Measurements from ENCODE around the gene CCER1. TPM values are rescaled to one million over a fixed set of nuclear protein-coding genes. Genes with fewer than 3 reads are reported as not detected.

The CCER1 gene
- total RNA-seq, 1 experiment from 2014 or later: not detected

DNA sequence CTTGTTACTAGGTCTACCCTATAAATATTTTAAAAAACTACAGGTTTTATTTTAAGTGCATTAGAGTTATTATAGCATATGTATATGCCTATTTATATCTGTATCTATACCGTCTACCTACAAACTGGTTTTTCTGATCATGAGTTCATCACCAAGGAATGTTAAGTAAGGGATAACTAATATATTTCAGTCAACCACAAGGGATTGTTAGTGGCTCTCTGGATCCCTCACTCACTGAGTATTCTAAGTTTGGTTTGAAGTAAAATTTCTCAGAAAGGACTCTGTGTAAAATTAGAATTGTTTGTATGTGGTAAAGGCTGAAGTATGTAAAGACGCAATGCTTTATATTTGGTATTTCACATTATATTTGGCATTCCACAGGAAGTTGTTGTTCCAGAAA is 45.0 kb upstream of the CCER1 start:
- H3T11ph ChIP-seq (ENCODE audit: low read length): no peak overlapping the region
- H2BK12ac ChIP-seq (ENCODE audit: insufficient read length, low read depth, low read length): no peak overlapping the region
- H3K14ac ChIP-seq (ENCODE audit: insufficient read depth, low read length): no peak overlapping the region
- H3K9ac ChIP-seq (ENCODE audit: extremely low read depth, insufficient read length, low read length): no peak overlapping the region
- no peaks in the 10 kb centered on the region for H3K4me1 ChIP-seq (ENCODE audit: insufficient read depth, low read length)
- H3K23me2 ChIP-seq (ENCODE audit: insufficient read length, low read depth, low read length, poor library complexity, severe bottlenecking): no peaks in the 10 kb centered on the region
- no peak overlapping the region for H3K23ac ChIP-seq (ENCODE audit: insufficient read length, low read depth, low read length)
- H2AK5ac ChIP-seq (ENCODE audit: insufficient read length, low read length): no peak overlapping the region
- no peaks in the 10 kb centered on the region for H3K79me2 ChIP-seq (ENCODE audit: insufficient read depth, low read length)
- H3K4ac ChIP-seq (ENCODE audit: low read depth, low read length): no peak overlapping the region
- H2BK15ac ChIP-seq (ENCODE audit: low read depth, low read length): no peak overlapping the region
- Mint-ChIP-seq H3K9me3 (no peaks in the 10 kb centered on the region), H3K27ac (no peak overlapping the region), H3K4me3 (no peak overlapping the region), H3K4me1 (peaks cover 0 to 1% of the 10 kb centered on the region in 2 experiments; a peak in 2 of 4 replicates), H3K27me3 (ENCODE audit: low read depth) (peaks cover 8% of the 10 kb centered on the region; the same call in 1 of the 2 replicates), H3K36me3 (ENCODE audit: insufficient read depth in 1 of 3, low read depth in 3 of 3) (no peaks in the 10 kb centered on the region)
- no peak for TF ChIP-seq CTCF (conservative IDR thresholded peaks at IDR 0.05)
- no peak overlapping the region for H2AFZ ChIP-seq (ENCODE audit: low read length)
- no peak overlapping the region for H3K27ac ChIP-seq (ENCODE audit: insufficient read length, low read depth, low read length)
- WGBS (ENCODE audit: extremely low coverage, insufficient read length, low lambda C conversion rate): no CpG with 5 or more reads among the region's 2 CpGs
- H3K56ac ChIP-seq (ENCODE audit: insufficient read length, low read depth, low read length): no peak overlapping the region
- H4K5ac ChIP-seq (ENCODE audit: insufficient read length, low read depth, low read length): no peak overlapping the region
- H2BK120ac ChIP-seq (ENCODE audit: low read depth, low read length, poor library complexity, severe bottlenecking): no peak overlapping the region
- H3K27me3 ChIP-seq (ENCODE audit: insufficient read depth, low read length): no peaks in the 10 kb centered on the region
- H3K4me2 ChIP-seq (ENCODE audit: insufficient read depth, insufficient read length, low read length): no peak overlapping the region
- H4K8ac ChIP-seq (replicated peaks; ENCODE audit: insufficient read length, low read depth, low read length): no peak overlapping the region
- H2BK20ac ChIP-seq (ENCODE audit: low read depth, low read length, poor library complexity, severe bottlenecking): no peak overlapping the region
- no peak overlapping the region for H3K18ac ChIP-seq (ENCODE audit: insufficient read length, low read depth, low read length)
- H4K20me1 ChIP-seq (ENCODE audit: control insufficient read depth, insufficient read depth, insufficient read length): no peaks in the 10 kb centered on the region
- no peak for DNase-seq
- H4K91ac ChIP-seq (ENCODE audit: insufficient read length, low read depth, low read length): no peak overlapping the region
- no peaks in the 10 kb centered on the region for H3K9me3 ChIP-seq (ENCODE audit: control insufficient read depth, low read depth, low read length)
- H2BK5ac ChIP-seq (ENCODE audit: insufficient read length, low read length): no peak overlapping the region
- H3K79me1 ChIP-seq (ENCODE audit: insufficient read depth, low read depth, low read length, poor library complexity, severe bottlenecking): no peaks in the 10 kb centered on the region

All from H9 (cell line).